ENCODE data around the gene CRELD2. TPM values are rescaled to one million over a fixed set of nuclear protein-coding genes. Genes with fewer than 3 reads are reported as not detected.
A peak's percentile ranks its signal among the peaks of the same experiment; 100 is the strongest.

Gene CRELD2
- total RNA-seq, 1 donor from 2014 or later, result 44.3 TPM

DNA sequence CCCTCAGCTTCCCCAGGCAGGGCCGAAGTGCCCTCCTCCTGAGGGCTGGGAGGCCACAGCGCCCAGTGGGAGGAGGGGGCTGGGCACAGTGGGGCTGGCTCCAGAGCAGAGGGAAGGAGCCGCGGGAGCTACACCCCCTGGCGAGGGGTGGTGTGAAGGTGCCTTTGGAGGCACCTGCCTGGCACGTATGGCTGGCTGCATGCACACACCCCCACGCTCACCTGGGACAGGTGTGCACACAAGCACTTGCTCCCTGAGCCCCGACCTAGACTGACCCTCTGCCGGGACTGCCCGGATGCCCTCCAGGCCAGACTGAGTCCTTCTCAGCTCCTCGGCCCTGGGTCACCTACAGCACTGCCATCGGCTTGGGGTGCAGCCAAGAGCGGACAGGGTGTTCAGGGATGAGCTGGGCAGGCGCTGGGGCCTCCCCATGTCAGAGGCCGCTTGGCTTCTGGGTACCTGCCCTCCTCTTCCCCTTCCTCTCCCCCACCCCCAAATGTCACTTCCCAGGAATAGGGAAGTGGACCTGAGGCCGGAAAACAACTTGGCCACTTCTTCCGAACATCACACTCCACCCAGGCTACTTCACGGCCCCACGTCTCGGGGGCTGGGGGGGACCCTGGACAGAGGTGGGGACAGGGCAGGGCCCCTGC lies 34.7 kb downstream of the CRELD2 start:
- TF ChIP-seq, protein P1, sequence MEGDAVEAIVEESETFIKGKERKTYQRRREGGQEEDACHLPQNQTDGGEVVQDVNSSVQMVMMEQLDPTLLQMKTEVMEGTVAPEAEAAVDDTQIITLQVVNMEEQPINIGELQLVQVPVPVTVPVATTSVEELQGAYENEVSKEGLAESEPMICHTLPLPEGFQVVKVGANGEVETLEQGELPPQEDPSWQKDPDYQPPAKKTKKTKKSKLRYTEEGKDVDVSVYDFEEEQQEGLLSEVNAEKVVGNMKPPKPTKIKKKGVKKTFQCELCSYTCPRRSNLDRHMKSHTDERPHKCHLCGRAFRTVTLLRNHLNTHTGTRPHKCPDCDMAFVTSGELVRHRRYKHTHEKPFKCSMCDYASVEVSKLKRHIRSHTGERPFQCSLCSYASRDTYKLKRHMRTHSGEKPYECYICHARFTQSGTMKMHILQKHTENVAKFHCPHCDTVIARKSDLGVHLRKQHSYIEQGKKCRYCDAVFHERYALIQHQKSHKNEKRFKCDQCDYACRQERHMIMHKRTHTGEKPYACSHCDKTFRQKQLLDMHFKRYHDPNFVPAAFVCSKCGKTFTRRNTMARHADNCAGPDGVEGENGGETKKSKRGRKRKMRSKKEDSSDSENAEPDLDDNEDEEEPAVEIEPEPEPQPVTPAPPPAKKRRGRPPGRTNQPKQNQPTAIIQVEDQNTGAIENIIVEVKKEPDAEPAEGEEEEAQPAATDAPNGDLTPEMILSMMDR (IDR thresholded peaks at IDR 0.05), result no peak
- peak overlapping the region; percentile 45 for H3K27ac Mint-ChIP-seq (ENCODE audit: unreplicated experiment)
- no peaks in the 10 kb centered on the region for H3K9me3 Mint-ChIP-seq (ENCODE audit: low read depth)
- no peaks in the 10 kb centered on the region for H3K36me3 Mint-ChIP-seq (ENCODE audit: low read depth)
- no peak for DNase-seq (ENCODE audit: low spot score)
- no peaks in the 10 kb centered on the region for H3K27me3 Mint-ChIP-seq (ENCODE audit: low read depth)
- no peak overlapping the region for H3K4me3 Mint-ChIP-seq (ENCODE audit: unreplicated experiment)
- H3K4me1 Mint-ChIP-seq (ENCODE audit: low read depth), result peaks cover 14% of the 10 kb centered on the region

DNA sequence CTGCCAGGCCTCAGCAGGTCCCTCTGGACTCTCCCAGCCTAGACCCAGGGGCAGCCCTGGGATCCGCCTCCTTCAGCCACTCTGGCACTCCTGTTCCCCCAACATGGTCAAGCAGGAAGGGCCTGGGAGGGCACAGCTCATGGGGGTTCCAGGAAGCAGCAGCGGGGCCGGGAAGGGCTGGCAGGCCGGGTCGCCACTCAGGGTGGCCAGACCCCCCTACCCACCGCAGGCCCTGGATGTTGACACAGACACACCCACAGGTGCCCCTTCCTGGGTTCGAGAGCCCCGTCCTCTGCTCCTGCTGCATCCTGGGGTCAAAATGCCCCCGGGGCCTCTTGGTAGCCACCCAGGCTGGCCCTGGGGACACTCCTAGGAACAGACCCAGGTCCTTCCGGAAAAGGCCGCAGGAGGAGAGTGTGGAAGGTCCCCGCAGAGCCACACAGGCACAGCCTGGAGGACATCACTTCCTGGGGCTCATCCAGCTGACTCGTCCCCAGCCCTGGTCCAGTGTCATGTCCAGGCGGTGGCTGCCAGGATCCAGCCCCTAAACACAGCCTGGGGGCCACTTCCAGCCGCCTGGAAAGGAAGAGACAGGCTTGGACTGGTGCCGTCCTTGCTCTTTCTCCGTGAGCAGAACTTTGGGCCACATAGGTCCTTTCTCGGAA lies 35.4 kb downstream of the CRELD2 start:
- TF ChIP-seq, protein P1 (IDR thresholded peaks at IDR 0.05), result no peak
- no peaks in the 10 kb centered on the region for H3K36me3 Mint-ChIP-seq (ENCODE audit: low read depth)
- DNase-seq (ENCODE audit: low spot score), result no peak
- H3K4me1 Mint-ChIP-seq (ENCODE audit: low read depth), result peaks cover 14% of the 10 kb centered on the region
- H3K9me3 Mint-ChIP-seq (ENCODE audit: low read depth), result no peaks in the 10 kb centered on the region
- peak overlapping the region; percentile 45 for H3K27ac Mint-ChIP-seq (ENCODE audit: unreplicated experiment)
- H3K4me3 Mint-ChIP-seq (ENCODE audit: unreplicated experiment), result no peak overlapping the region
- H3K27me3 Mint-ChIP-seq (ENCODE audit: low read depth), result no peaks in the 10 kb centered on the region

DNA sequence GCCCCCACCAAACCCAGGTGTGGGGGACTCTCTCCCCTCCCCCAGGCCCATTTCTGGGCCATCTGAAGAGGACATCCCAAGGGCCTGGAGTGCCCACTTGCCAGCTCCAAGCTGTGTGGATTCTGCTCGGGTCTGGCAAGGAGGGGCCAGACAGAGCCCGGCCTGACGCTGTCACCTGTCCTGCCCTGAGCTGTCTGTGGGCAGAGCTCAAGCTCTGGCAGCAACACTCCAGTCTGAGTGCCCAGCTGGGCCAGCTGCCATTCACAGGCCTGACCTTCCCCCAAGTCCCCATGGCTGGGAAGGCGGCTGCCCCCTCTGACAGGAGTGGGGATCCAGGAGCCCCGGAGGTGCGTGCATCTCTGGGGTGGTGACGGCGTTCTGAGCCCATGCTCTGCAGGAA lies 35.9 kb downstream of the CRELD2 start:
- no peak for DNase-seq (ENCODE audit: low spot score)
- Mint-ChIP-seq H3K36me3 (ENCODE audit: low read depth) (no peaks in the 10 kb centered on the region), H3K4me3 (ENCODE audit: unreplicated experiment) (no peak overlapping the region), H3K4me1 (ENCODE audit: low read depth) (peaks cover 14% of the 10 kb centered on the region), H3K9me3 (ENCODE audit: low read depth) (no peaks in the 10 kb centered on the region), H3K27me3 (ENCODE audit: low read depth) (no peaks in the 10 kb centered on the region), H3K27ac (ENCODE audit: unreplicated experiment) (no peak overlapping the region)
- TF ChIP-seq, protein P1 (IDR thresholded peaks at IDR 0.05), result no peak

DNA sequence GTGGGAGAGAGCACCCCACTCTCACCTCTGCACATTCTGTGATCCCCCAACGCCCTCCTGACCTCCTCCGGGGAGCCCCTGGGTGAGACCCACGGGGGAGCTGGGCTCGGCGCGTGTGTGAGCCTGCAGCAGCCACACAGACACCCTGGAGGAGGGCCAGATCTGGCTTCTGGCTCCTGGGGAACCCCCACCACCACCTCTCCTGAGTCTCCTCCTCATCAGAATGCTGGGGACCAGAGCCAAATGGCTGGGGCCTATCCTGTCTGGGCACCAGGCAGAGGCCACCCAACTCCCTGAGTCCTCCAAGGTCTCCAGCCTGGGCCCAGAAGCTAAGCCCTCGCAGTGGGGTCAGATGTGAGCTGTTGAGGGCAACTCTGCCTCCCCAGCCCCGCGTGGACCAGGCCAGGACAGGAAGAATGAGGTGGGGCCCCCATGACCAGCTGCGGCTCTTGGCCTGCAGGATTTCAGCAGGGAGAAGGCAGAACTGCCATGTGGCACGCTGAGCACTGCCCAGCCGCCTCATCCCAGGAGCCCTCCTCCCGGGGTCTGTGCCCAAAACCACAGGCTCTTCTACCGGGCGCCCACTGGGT lies 36.7 kb downstream of the CRELD2 start:
- Mint-ChIP-seq H3K27ac (ENCODE audit: unreplicated experiment) (no peak overlapping the region), H3K36me3 (ENCODE audit: low read depth) (no peaks in the 10 kb centered on the region), H3K4me3 (ENCODE audit: unreplicated experiment) (no peak overlapping the region), H3K4me1 (ENCODE audit: low read depth) (peaks cover 14% of the 10 kb centered on the region), H3K9me3 (ENCODE audit: low read depth) (no peaks in the 10 kb centered on the region), H3K27me3 (ENCODE audit: low read depth) (no peaks in the 10 kb centered on the region)
- no peak for DNase-seq (ENCODE audit: low spot score)
- TF ChIP-seq, protein P1 (IDR thresholded peaks at IDR 0.05), result no peak

DNA sequence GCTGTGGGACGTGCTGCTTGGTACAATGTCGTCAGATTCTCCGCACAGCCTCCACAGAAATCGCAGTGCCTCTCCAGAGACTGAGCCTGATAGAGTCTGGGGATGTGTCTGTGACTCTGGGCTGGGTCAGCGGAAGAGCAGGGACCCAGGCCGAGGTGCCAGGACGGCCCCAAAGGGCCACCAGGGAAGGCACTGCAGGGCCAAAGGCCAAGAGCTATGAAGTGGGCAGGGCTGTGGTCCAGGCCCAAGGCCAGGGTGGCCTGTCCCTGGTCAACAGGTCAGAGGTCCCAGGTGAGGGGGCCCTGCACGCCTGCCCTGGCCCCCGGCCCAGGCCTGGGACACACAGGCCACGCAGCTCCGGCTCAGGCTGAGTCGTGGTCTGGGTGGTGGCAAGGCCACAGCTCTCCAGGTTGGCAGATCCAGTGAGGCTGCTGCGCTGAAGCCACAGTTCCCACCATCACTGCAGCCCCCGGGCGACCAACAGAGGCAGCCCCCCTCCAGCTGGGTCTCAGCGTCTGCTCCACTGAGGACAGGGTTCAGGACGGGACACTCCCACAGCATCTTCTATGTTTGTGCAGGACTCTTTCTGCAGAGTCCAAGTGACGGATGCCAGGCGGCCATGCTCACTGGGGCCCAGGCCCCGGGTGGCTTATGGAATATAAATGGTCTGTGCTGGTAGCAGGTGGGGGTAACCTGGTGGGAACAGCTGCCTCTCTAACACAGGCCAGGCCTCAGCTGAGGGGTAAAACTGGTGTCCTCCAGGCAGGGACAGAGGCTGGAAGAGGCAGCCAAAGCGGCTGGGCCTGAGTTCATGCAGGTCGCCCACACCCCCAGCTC lies 37.4 kb downstream of the CRELD2 start:
- Mint-ChIP-seq H3K36me3 (ENCODE audit: low read depth) (no peaks in the 10 kb centered on the region), H3K4me1 (ENCODE audit: low read depth) (peaks cover 14% of the 10 kb centered on the region), H3K27ac (ENCODE audit: unreplicated experiment) (no peak overlapping the region), H3K4me3 (ENCODE audit: unreplicated experiment) (no peak overlapping the region), H3K9me3 (ENCODE audit: low read depth) (no peaks in the 10 kb centered on the region), H3K27me3 (ENCODE audit: low read depth) (no peaks in the 10 kb centered on the region)
- TF ChIP-seq, protein P1 (IDR thresholded peaks at IDR 0.05), result no peak
- DNase-seq (ENCODE audit: low spot score), result no peak
